Stimulated activated CD8-positive, alpha-beta memory T cell treated with anti-CD3 and anti-CD28 coated beads, Interleukin-15, amount 100 ng/mL, for 1 hour (primary cell): ENCODE results near the gene RNF187.

Experiments
- DNase-seq: peaks from one replicate; pipeline ENCODE4 v3.0.0-alpha.2; 2020; ENCODE audit warnings: low read depth

Gene RNF187

GRCh38 chr1:228544921-228545591, 57.9 kb downstream of the RNF187 start:
- DNase-seq, result no peak
